Measurements from ENCODE around the gene OBP2B.

DNA sequence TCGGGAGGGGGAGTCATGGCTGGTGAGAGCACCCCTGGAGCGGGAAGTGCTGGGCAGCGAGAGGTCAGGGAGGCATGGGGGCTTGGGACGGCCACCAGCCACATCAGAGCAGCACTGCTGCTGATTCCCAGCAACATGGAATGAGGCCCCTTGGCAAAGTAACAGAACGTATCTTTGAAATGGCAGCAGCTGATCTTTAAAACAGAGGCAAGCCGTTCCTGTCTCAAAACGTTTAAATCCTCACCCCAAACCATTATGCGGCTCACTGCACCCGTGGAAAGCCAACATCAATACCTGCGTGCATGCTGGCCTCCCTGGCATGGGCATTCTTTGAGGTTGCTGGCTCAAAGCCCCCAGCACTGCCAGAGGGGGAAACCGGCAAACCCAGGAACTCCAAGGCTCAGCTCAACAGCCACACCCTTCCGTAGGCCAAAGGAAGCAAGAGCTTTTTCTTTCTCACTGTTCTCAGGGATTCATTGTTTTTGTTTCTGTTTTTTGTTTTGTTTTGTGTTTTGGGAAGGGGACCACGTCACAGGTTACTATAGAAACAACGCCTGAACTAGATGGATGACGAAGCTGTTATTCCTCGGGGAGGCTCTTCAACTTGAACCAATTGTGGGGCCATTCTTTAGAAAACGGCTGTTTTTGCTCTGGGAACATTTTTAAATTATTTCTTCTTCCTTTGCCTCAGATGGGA lies 28.1 kb upstream of the OBP2B start:
- TF ChIP-seq EZH2phosphoT487 (IDR thresholded peaks at IDR 0.05; ENCODE audit: insufficient read depth, low read depth) (no peak), EZH2 (IDR thresholded peaks at IDR 0.05; ENCODE audit: insufficient read depth, poor library complexity, severe bottlenecking) (no peak)

All from GM23248 (cell line).